Upper lobe of right lung (tissue), 1 donor: ENCODE measurements around the gene PHF24. TPM values are rescaled to one million over a fixed set of nuclear protein-coding genes. Genes with fewer than 3 reads are reported as not detected.
"Not testable (repeated sequence)": the region's sequence is repeated elsewhere in the genome, so short reads cannot be mapped to it uniquely, and the experiment has no call there.

Source experiments
- ATAC-seq: fragments of 200-7000 bp; cut with Tn5 transposase; one replicate; pipeline ENCODE4 v1.9.1; 2020; ENCODE audit warnings: mild to moderate bottlenecking, moderate library complexity
- DNase-seq: peaks from one replicate; pipeline ENCODE4 v3.0.0-alpha.2; 2020
- H3K27ac ChIP-seq: fragments of 200-600 bp; one replicate; pipeline ENCODE4 v1.8.0; 2022
- H3K27me3 ChIP-seq: fragments of 200-600 bp; one replicate; pipeline ENCODE4 v1.8.0; 2022; ENCODE audit warnings: mild to moderate bottlenecking
- H3K36me3 ChIP-seq: fragments of 200-600 bp; one replicate; pipeline ENCODE4 v1.8.0; 2022
- H3K4me1 ChIP-seq: fragments of 200-600 bp; one replicate; pipeline ENCODE4 v1.8.0; 2022
- H3K4me3 ChIP-seq: fragments of 200-600 bp; one replicate; pipeline ENCODE4 v1.8.0; 2022; ENCODE audit warnings: mild to moderate bottlenecking
- H3K9me3 ChIP-seq: fragments of 200-600 bp; one replicate; pipeline ENCODE4 v1.8.0; 2022
- CTCF ChIP-seq: fragments of 200-600 bp; IDR thresholded peaks from one replicate; pipeline ENCODE4 v1.8.0; 2022; ENCODE audit warnings: antibody characterized with exemption
- intact Hi-C: fragments of 100-400 bp; cut with DNase I; formaldehyde crosslinking; loops from one replicate; pipeline ENCODE4 v1.11.0; 2022
- total RNA-seq: library from RNA; stranded (reverse); fragmentation: NEBNext Ultra II Directional; extraction: Animal tissue kit (Norgen Biotek cat#: 25700); gene quantifications from one replicate; pipeline ENCODE4 v1.2.1, GENCODE V29; 2021
- donor health status: DM: no; HTN: yes; CAD: no; lungs with severe emphysema.

The PHF24 gene
- total RNA-seq, 1 donor from 2014 or later = 0.23 TPM

- no peak overlapping the region for H3K27ac ChIP-seq
- H3K4me3 ChIP-seq = no peak overlapping the region
- ATAC-seq = no peak
- H3K27me3 ChIP-seq = no peaks in the 10 kb centered on the region
- DNase-seq = no peak
- TF ChIP-seq CTCF = no peak
- H3K4me1 ChIP-seq = no peaks in the 10 kb centered on the region
- H3K9me3 ChIP-seq = no peaks in the 10 kb centered on the region
- peaks cover 10% of the 10 kb centered on the region for H3K36me3 ChIP-seq
- intact Hi-C loops = no loop called here
These were observed 56.4 kb downstream of the PHF24 start for GRCh38 chr9:35014517-35014916.

DNA sequence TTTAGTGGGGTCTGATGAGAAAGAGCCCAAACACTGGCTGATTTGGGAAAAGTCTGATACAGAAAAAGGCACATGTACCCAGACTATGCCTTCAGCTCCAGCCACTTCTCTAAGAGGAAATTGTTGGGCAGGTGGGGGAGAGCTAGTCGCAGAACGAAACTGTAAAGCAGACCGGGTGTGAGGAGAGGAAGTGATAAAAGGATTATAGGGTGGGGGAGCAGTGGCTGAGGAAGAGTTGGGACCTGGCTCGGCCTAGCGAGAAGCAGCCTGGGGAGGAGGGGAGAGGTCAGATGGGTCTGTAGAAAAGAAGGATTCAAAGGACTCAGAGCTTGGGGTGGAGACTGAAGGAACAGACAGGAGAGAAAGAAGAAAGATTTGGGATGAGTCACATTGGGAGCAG, 65.4 kb downstream of the PHF24 start:
- DNase-seq, H3K27ac ChIP-seq, H3K4me3 ChIP-seq, H3K36me3 ChIP-seq, H3K9me3 ChIP-seq, ATAC-seq, H3K27me3 ChIP-seq, H3K4me1 ChIP-seq, intact Hi-C loops: not testable (repeated sequence)

DNA sequence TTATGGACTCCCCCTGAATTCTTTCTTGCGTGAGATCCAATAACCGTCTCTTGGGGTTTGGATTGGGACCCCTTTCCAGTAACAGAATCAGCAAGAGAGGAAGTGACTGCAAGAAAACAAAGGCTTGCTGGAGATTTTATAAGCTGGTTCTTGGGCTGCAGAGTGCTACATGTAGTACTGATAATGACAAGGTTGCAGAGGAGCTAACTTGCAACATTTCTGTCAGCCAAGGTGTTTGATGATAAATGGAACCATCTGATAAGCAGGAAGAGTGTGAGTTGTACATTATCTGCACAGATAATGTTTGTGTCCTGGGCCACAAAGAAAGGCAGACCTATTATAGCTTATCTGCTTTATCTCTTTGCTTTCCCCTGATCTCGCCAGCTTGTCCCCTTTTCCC, 68.6 kb downstream of the PHF24 start:
- Histone ChIP-seq H3K36me3 (no peaks in the 10 kb centered on the region), H3K27ac (no peak overlapping the region), H3K9me3 (no peaks in the 10 kb centered on the region), H3K27me3 (no peaks in the 10 kb centered on the region), H3K4me3 (no peak overlapping the region), H3K4me1 (no peaks in the 10 kb centered on the region)
- no peak for TF ChIP-seq CTCF
- ATAC-seq = no peak
- no peak for DNase-seq
- intact Hi-C loops = no loop called here

DNA sequence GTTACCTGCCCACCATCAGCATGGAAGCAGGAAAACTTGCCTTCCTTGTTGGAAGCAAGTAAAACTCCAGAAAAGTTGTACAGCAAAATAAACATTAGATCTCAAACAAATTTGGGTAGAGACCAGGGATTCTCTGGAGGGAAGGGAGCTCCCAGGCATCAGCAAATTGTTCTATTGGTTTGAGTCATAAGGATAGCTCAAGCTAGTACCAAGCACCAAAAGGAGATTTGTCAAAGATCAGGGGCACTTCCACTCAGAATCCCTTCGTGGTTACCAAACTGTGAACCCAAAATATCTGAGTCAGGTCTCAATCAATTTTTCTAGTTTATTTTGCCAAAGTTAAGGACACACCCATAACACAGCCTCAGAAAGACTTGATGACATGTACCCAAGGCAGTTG, 69.3 kb downstream of the PHF24 start:
- no peaks in the 10 kb centered on the region for H3K9me3 ChIP-seq
- no peak overlapping the region for H3K4me3 ChIP-seq
- no peak for TF ChIP-seq CTCF
- H3K4me1 ChIP-seq = no peaks in the 10 kb centered on the region
- H3K36me3 ChIP-seq = no peaks in the 10 kb centered on the region
- no peak overlapping the region for H3K27ac ChIP-seq
- H3K27me3 ChIP-seq = no peaks in the 10 kb centered on the region
- ATAC-seq = no peak
- intact Hi-C loops = no loop called here
- no peak for DNase-seq

GRCh38 chr9:35027860-35028259, 69.8 kb downstream of the PHF24 start:
- Histone ChIP-seq H3K9me3 (no peaks in the 10 kb centered on the region), H3K4me1 (no peaks in the 10 kb centered on the region), H3K27ac (no peak overlapping the region), H3K4me3 (no peak overlapping the region), H3K27me3 (no peaks in the 10 kb centered on the region), H3K36me3 (no peaks in the 10 kb centered on the region)
- ATAC-seq = no peak
- intact Hi-C loops = no loop called here
- no peak for TF ChIP-seq CTCF
- DNase-seq = no peak

GRCh38 chr9:35028341-35028740, 70.3 kb downstream of the PHF24 start:
- TF ChIP-seq CTCF = no peak
- Histone ChIP-seq H3K27me3 (no peaks in the 10 kb centered on the region), H3K4me1 (no peaks in the 10 kb centered on the region), H3K9me3 (no peaks in the 10 kb centered on the region), H3K36me3 (no peaks in the 10 kb centered on the region), H3K27ac (no peak overlapping the region), H3K4me3 (no peak overlapping the region)
- intact Hi-C loops = no loop called here
- DNase-seq (no peak), ATAC-seq (no peak)
